Colonic mucosa (tissue), 4 donors: Measurements from ENCODE around the gene PRICKLE1. TPM values are rescaled to one million over a fixed set of nuclear protein-coding genes. Genes with fewer than 3 reads are reported as not detected.

Experiments used
- DNase-seq: peaks from one replicate; pipeline ENCODE4 v3.0.0-alpha.2; 2020
- H3K27ac ChIP-seq: fragments of 200-600 bp; one replicate; pipeline ENCODE4 v1.8.0; 2021
- H3K27me3 ChIP-seq: fragments of 200-600 bp; one replicate; pipeline ENCODE4 v1.8.0; 2021
- H3K36me3 ChIP-seq: fragments of 200-600 bp; one replicate; pipeline ENCODE4 v1.8.0; 2021
- H3K4me1 ChIP-seq: fragments of 200-600 bp; one replicate; pipeline ENCODE4 v1.8.0; 2021; ENCODE audit warnings: mild to moderate bottlenecking
- H3K4me3 ChIP-seq: fragments of 200-600 bp; one replicate; pipeline ENCODE4 v1.8.0; 2021
- H3K9ac ChIP-seq, 2 donors: one replicate each; pipeline ENCODE4 v1.7.0; 2013; ENCODE audit warnings: control low read depth in 2 of 2, low read depth in 2 of 2, low read length in 2 of 2
- H3K9me3 ChIP-seq: fragments of 200-600 bp; one replicate; pipeline ENCODE4 v1.8.0; 2021
- CTCF ChIP-seq: fragments of 200-600 bp; IDR thresholded peaks from one replicate; pipeline ENCODE4 v1.8.0; 2022; ENCODE audit warnings: antibody characterized with exemption, mild to moderate bottlenecking
- intact Hi-C: fragments of 100-400 bp; cut with DNase I; formaldehyde crosslinking; loops from one replicate; pipeline ENCODE4 v1.14.1; 2022
- total RNA-seq, 2 donors: library from RNA; stranded (reverse); fragmentation: NEBNext Ultra II Directional in 1 of 2; extraction: Animal tissue kit (Norgen Biotek cat#: 25700) in 1 of 2; gene quantifications; one replicate each; pipeline ENCODE4 v1.2.1, GENCODE V29; 2021
- donor health status: healthy.
- donor health status: DM: no; HTN: no; CAD: no.
- donor health status: DM: no; HTN: no; CAD: no.

PRICKLE1 gene
- total RNA-seq, 2 donors from 2014 or later: 1.1 to 2.9 TPM

- intact Hi-C loops: no loop called here
- no peaks in the 10 kb centered on the region for H3K9me3 ChIP-seq
- H3K9ac ChIP-seq: no peak overlapping the region
- H3K27ac ChIP-seq: no peak overlapping the region
- H3K4me1 ChIP-seq: no peaks in the 10 kb centered on the region
- H3K4me3 ChIP-seq: no peak overlapping the region
- no peak for DNase-seq
- no peaks in the 10 kb centered on the region for H3K27me3 ChIP-seq
- no peaks in the 10 kb centered on the region for H3K36me3 ChIP-seq
- no peak for TF ChIP-seq CTCF
Measured at GRCh38 chr12:42469355-42470175, 120.0 kb downstream of the PRICKLE1 start.

- Histone ChIP-seq H3K36me3 (no peaks in the 10 kb centered on the region), H3K4me1 (no peaks in the 10 kb centered on the region), H3K27me3 (no peaks in the 10 kb centered on the region), H3K9ac (no peak overlapping the region), H3K9me3 (no peaks in the 10 kb centered on the region), H3K4me3 (no peak overlapping the region), H3K27ac (no peak overlapping the region)
- intact Hi-C loops: no loop called here
- no peak for DNase-seq
- TF ChIP-seq CTCF: no peak
Measured at GRCh38 chr12:42468921-42469320, 120.6 kb downstream of the PRICKLE1 start.

- no peaks in the 10 kb centered on the region for H3K36me3 ChIP-seq
- TF ChIP-seq CTCF: no peak
- H3K9ac ChIP-seq: no peak overlapping the region
- DNase-seq: no peak
- intact Hi-C loops: no loop called here
- no peak overlapping the region for H3K27ac ChIP-seq
- no peaks in the 10 kb centered on the region for H3K27me3 ChIP-seq
- no peaks in the 10 kb centered on the region for H3K9me3 ChIP-seq
- H3K4me1 ChIP-seq: no peaks in the 10 kb centered on the region
- H3K4me3 ChIP-seq: no peak overlapping the region
Measured at GRCh38 chr12:42468341-42468821, 121.2 kb downstream of the PRICKLE1 start.

GRCh38 chr12:42463671-42464070 lies 125.9 kb downstream of the PRICKLE1 start:
- Histone ChIP-seq H3K9me3 (no peaks in the 10 kb centered on the region), H3K27ac (no peak overlapping the region), H3K4me3 (no peak overlapping the region), H3K36me3 (no peaks in the 10 kb centered on the region), H3K9ac (no peak overlapping the region), H3K27me3 (no peaks in the 10 kb centered on the region), H3K4me1 (no peaks in the 10 kb centered on the region)
- no peak for TF ChIP-seq CTCF
- intact Hi-C loops: no loop called here
- no peak for DNase-seq

- H3K4me1 ChIP-seq: no peaks in the 10 kb centered on the region
- H3K9ac ChIP-seq: no peak overlapping the region
- H3K27ac ChIP-seq: no peak overlapping the region
- DNase-seq: no peak
- no peak overlapping the region for H3K4me3 ChIP-seq
- intact Hi-C loops: no loop called here
- no peak for TF ChIP-seq CTCF
- no peaks in the 10 kb centered on the region for H3K27me3 ChIP-seq
- no peaks in the 10 kb centered on the region for H3K9me3 ChIP-seq
- H3K36me3 ChIP-seq: no peaks in the 10 kb centered on the region
Measured at GRCh38 chr12:42462486-42462885, 127.1 kb downstream of the PRICKLE1 start.
